Measurements from ENCODE around the gene GRIK3.

GRCh38 chr1:36775716-36776115 lies 258.6 kb downstream of the GRIK3 start:
- TF ChIP-seq CTCF (conservative IDR thresholded peaks at IDR 0.05) (no peak), ZFX (IDR thresholded peaks at IDR 0.05) (no peak)
